Urothelium cell line (cell line): ENCODE data around the gene TNFRSF6B.
"Not testable (repeated sequence)": the region's sequence is repeated elsewhere in the genome, so short reads cannot be mapped to it uniquely, and the experiment has no call there.

Source experiments
- DNase-seq: peaks from one replicate; pipeline ENCODE4 v3.0.0; 2011; ENCODE audit warnings: low spot score, mixed read lengths
- FAIRE-seq: peaks from 2 replicates; lab custom pipeline; 2011; peaks lifted over from hg19 to GRCh38; lab: Jason Lieb, UNC

TNFRSF6B gene, protein sequence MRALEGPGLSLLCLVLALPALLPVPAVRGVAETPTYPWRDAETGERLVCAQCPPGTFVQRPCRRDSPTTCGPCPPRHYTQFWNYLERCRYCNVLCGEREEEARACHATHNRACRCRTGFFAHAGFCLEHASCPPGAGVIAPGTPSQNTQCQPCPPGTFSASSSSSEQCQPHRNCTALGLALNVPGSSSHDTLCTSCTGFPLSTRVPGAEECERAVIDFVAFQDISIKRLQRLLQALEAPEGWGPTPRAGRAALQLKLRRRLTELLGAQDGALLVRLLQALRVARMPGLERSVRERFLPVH

DNA sequence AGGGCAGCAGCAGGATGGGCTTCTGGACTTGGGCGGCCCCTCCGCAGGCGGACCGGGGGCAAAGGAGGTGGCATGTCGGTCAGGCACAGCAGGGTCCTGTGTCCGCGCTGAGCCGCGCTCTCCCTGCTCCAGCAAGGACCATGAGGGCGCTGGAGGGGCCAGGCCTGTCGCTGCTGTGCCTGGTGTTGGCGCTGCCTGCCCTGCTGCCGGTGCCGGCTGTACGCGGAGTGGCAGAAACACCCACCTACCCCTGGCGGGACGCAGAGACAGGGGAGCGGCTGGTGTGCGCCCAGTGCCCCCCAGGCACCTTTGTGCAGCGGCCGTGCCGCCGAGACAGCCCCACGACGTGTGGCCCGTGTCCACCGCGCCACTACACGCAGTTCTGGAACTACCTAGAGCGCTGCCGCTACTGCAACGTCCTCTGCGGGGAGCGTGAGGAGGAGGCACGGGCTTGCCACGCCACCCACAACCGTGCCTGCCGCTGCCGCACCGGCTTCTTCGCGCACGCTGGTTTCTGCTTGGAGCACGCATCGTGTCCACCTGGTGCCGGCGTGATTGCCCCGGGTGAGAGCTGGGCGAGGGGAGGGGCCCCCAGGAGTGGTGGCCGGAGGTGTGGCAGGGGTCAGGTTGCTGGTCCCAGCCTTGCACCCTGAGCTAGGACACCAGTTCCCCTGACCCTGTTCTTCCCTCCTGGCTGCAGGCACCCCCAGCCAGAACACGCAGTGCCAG lies at the start of gene TNFRSF6B:
TSS of gene TNFRSF6B (plus strand) at position 25 of the 729 bp plus-strand sequence. CDS start at position 141, 116 bp downstream.
- no peak for FAIRE-seq
- DNase-seq: no peak

DNA sequence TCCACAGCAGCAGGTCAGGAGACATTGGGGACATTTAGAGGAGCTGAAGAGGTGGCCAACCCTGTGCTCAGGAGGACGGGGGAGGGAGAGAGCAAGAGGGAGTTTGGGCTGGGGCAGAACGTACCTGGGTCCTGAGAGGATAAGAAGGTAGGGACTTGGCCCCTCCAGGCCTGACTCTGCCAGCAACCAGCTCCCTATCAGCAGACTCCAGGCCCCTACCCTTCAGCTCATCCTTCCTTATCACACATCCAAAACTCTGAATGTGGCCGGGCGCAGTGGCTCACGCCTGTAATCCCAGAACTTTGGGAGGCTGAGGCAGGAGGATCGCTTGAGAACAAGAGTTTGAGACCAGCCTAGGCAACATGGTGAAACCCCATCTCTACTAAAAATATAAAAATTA lies 48.3 kb upstream of the TNFRSF6B start:
- DNase-seq (no peak), FAIRE-seq (no peak)

DNA sequence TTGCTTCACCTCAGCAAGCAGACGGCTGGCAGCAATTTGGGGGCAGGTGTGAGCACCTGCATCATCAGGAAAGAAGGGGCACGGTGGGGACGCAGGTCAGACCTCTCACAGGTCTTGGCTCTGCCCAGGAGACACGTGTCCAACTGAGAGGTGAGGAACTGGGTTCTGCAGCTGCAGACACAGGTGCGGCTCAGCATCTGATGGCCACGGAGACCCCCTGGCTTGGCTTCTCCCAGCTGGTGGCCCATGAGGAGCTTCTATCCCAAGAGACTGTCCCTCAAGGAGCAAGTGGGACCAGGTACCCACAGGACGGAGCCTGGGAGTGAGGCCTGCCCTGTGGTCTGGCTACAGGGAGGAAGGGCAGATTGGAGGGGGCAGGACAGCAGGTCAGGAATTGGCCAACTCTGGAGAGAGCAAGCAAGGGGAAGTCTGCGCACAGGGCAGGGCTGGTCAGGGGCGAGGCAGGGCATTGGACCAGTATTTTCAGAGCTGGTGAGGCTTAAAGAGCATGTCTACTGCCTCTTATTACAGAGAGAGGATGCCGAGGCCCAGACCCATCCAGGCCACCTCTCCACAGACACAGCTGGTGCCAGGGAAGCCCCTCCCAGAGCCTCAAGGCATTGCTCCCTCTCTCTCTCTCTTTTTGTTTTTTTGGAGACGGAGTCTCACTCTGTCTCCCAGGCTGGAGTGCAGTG lies 47.4 kb upstream of the TNFRSF6B start:
- no peak for FAIRE-seq
- DNase-seq: no peak

DNA sequence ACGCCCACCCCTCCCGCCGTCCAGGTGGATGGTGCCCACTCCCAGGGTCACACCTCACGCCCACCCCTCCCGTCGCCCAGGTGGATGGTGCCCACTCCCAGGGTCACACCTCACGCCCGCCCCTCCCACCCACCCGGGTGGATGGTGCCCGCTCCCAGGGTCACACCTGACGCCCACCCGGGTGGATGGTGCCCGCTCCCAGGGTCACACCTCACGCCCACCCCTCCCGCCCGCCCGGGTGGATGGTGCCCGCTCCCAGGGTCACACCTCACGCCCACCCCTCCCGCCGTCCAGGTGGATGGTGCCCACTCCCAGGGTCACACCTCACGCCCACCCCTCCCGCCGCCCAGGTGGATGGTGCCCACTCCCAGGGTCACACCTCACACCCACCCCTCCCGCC lies 46.0 kb upstream of the TNFRSF6B start:
- not testable (repeated sequence) for DNase-seq, FAIRE-seq

DNA sequence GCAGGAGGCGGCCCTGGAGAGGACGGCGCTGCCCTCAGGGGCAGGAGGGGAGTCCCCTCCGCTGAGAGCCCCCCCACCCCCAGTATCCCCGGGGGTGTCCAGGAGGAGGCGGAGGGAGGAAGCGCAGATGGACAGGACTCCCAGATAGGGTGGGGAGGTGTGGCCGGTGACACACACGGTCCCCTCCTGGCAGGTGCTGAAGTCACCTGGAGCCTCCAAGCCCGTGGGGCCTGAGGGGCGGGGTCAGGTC lies 44.6 kb upstream of the TNFRSF6B start:
- FAIRE-seq (no peak), DNase-seq (no peak)

DNA sequence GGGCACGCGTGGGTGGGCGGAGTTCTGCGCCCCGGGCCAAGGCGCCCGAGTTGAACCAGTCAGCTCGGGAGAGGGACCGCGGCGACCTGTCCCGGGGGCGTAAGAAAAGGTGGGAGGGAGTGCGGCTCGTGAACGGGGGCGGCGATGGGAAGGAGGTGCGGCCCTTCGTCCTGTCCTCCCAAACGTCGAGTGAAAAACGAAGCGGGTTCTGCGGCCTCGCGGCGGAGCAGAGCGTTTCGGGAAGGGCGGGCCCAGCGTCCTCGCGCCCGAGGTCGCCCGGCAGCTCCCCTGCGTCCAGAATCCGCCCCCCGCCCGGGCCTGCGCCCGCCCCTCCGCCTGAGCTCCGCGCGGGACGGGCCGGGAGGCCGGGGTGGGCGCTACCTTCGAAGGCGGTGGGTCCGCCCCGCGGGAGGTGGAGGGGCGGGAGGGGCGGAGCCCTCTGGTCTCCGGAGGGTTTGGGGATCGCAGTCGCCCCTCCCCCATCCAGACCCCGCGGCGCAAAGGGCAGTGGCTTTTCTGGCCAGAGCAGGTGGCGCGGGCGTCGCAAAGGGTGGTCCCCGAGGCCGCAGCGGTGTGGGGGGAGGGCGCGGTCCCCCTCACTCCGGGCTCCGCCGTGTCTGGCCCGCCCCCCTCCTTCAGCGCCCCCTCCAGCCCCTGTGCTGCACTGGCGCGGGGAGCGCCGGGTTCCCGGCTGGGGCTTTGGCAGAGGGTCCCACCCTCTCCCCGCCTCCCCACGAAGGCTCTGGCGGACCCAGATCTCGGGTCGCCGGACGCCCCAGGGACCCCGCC lies 44.1 kb upstream of the TNFRSF6B start:
- FAIRE-seq: no peak
- peak; percentile 29 for DNase-seq

- FAIRE-seq (no peak), DNase-seq (peak; percentile 90)
Observed at GRCh38 chr20:63653041-63653973, 43.1 kb upstream of the TNFRSF6B start, which contains the start of gene STMN3. Gene STMN3 (minus strand): TSS chr20:63653424. CDS start chr20:63653345, 79 bp downstream.

GRCh38 chr20:63653974-63654668 lies 42.3 kb upstream of the TNFRSF6B start:
- DNase-seq: no peak
- FAIRE-seq: no peak

DNA sequence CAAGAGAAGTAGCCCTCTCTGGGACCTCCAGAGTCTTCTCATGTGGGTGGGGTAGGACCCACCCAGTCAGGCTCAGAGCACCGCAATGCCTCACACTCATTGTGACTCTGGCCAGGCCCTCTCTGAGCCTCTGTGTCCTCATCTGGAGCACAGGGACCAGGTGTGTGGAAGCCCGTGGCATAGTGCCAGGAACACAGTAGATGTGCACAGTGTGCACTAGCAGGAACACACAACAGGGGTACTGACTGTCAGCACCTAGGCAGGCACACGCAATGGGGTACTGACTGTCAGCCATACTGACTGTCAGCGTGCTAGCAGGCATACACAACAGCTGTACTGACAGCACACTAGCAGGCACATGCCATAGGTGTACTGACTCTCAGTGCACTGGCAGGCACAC lies 41.2 kb upstream of the TNFRSF6B start:
- FAIRE-seq (no peak), DNase-seq (no peak)

- DNase-seq: no peak
- FAIRE-seq: no peak
Observed at GRCh38 chr20:63656451-63656850, 40.0 kb upstream of the TNFRSF6B start.

- DNase-seq: no peak
- FAIRE-seq: no peak
Observed at GRCh38 chr20:63657260-63657936, 39.1 kb upstream of the TNFRSF6B start.

GRCh38 chr20:63657937-63658748 lies 38.3 kb upstream of the TNFRSF6B start, which contains the start of gene RTEL1:
Gene RTEL1 (plus strand): TSS chr20:63658312. CDS start chr20:63659403, 1,091 bp downstream.
- DNase-seq (peak; percentile 93), FAIRE-seq (no peak)

DNA sequence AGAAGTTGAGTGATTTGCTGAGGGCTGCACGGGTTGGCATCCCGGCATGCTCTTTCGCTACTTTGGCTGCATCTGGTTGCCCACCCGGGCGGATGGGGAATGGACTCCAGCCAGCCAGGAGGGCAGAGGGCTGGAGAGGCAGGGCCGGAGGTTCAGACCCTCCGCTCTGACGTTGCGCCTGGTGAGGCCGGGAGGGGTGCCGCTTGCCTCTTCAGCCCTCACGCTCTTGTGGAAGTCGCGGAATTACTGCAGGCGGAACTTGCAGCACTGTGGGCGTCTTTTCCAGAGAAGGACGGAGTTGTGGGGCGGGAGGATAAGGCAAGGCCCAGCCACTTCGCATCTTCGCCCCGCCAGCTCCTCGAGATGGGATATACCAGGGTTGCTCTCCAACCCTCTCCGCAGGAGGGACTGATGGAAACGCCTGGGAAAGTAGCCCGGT lies 37.7 kb upstream of the TNFRSF6B start:
- DNase-seq: no peak
- FAIRE-seq: no peak

DNA sequence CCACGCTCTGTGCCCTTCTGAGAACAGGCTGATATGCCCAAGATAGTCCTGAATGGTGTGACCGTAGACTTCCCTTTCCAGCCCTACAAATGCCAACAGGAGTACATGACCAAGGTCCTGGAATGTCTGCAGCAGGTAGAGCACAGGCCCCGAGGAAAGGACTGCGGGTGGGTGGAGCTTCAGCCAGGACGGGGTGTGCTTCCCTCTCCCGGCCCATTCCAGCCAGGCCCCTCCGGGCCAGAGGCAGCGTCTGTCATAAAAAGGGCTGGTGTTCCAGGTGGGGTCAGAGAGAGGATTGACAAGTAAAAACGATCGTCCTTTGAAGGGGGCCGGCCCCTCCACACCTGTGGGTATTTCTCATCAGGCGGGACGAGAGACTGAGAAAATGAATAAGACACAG lies 37.1 kb upstream of the TNFRSF6B start:
- FAIRE-seq: no peak
- DNase-seq: no peak

- DNase-seq, FAIRE-seq: not testable (repeated sequence)
Observed at GRCh38 chr20:63660174-63660573, 36.3 kb upstream of the TNFRSF6B start.

DNA sequence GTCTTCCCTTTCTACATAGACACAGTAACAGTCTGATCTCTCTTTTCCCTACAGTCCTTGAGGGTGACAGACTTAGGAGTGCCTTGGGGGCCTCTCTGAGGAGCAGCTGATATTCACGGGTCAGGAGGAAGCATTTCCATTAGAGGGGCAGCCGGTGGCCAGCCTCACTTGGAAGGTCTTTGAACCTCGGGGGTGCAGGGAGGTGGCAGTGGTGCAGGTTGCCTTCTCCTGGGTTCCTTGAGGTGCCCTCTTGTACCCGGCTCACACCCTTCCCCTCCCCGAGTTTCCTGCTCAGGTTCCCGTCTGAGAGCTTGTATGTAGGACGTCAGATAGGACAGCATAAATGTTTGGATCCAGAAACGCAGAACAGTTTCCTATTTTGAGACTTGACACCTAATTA lies 35.8 kb upstream of the TNFRSF6B start:
- FAIRE-seq (no peak), DNase-seq (no peak)

DNA sequence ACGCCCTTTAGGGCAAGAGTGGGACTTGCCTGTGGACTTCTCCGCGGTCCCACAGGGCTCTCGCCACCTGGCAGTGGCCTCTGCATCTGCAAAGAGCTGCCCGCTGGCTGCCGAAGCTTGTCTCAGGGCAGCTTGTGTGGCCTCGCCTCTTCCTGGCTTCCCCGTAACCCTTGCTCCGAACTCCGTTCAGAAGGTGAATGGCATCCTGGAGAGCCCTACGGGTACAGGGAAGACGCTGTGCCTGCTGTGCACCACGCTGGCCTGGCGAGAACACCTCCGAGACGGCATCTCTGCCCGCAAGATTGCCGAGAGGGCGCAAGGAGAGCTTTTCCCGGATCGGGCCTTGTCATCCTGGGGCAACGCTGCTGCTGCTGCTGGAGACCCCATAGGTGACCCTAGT lies 35.3 kb upstream of the TNFRSF6B start:
- DNase-seq: no peak
- FAIRE-seq: no peak
